A673 (cell line): Measurements from ENCODE around the gene RNH1. TPM values are rescaled to one million over a fixed set of nuclear protein-coding genes. Genes with fewer than 3 reads are reported as not detected.

ENCODE experiments used
- BruUV-seq: library from RNA; stranded (reverse); fragments of 400-500 nt; replicated peaks from 2 replicates; lab custom pipeline; 2021; lab: Mats Ljungman, UMichigan
- CTCF ChIA-PET: fragments of 300-600 bp; sonication (Branson Sonifier 250); formaldehyde crosslinking; loops from one replicate; lab custom pipeline; 2022; ENCODE audit warnings: antibody characterized with exemption; lab: Charles Lee
- POLR2A ChIA-PET: fragments of 300-600 bp; sonication (Branson Sonifier 250); formaldehyde crosslinking; loops from one replicate; lab custom pipeline; 2022; ENCODE audit warnings: antibody characterized with exemption; ENCODE audit not compliant: low non-redundant PET; lab: Charles Lee
- DNase-seq: peaks from one replicate; pipeline ENCODE4 v3.0.0-alpha.2; 2015; ENCODE audit warnings: low spot score
- H3K27ac ChIP-seq: fragments of 200-600 bp; sonication (generic); 2 replicates; pipeline ENCODE4 v1.5.1; 2016; ENCODE audit warnings: mixed run types, low read depth, mild to moderate bottlenecking, mixed read lengths, antibody characterized with exemption, low read length; ENCODE audit not compliant: poor library complexity, severe bottlenecking
- H3K27me3 ChIP-seq: fragments of 200-600 bp; sonication (generic); replicated peaks from 2 replicates; pipeline ENCODE4 v1.6.1; 2017; ENCODE audit warnings: mixed run types, low read depth, mild to moderate bottlenecking, mixed read lengths, antibody characterized with exemption, low read length; ENCODE audit not compliant: insufficient read depth, poor library complexity
- H3K36me3 ChIP-seq: fragments of 200-600 bp; sonication (generic); 2 replicates; pipeline ENCODE4 v1.6.1; 2016; ENCODE audit warnings: mixed run types, mild to moderate bottlenecking, mixed read lengths, antibody characterized with exemption, low read length; ENCODE audit not compliant: insufficient read depth, poor library complexity, severe bottlenecking
- H3K4me1 ChIP-seq: fragments of 200-600 bp; sonication (generic); 2 replicates; pipeline ENCODE4 v1.6.1; 2017; ENCODE audit warnings: mixed run types, mild to moderate bottlenecking, mixed read lengths, antibody characterized with exemption, low read length; ENCODE audit not compliant: insufficient read depth, poor library complexity, severe bottlenecking
- H3K4me3 ChIP-seq: fragments of 200-600 bp; sonication (generic); 2 replicates; pipeline ENCODE4 v1.5.1; 2016; ENCODE audit warnings: low read depth, mixed run types, mild to moderate bottlenecking, mixed read lengths, low read length; ENCODE audit not compliant: poor library complexity, severe bottlenecking
- H3K9me3 ChIP-seq: fragments of 200-600 bp; sonication (generic); 2 replicates; pipeline ENCODE4 v1.6.1; 2016; ENCODE audit warnings: mixed run types, low read depth, mild to moderate bottlenecking, mixed read lengths, antibody characterized with exemption, low read length; ENCODE audit not compliant: poor library complexity, severe bottlenecking
- CTCF ChIP-seq: fragments of 300-800, 200-600 bp; sonication (generic); conservative IDR thresholded peaks from 2 replicates; pipeline ENCODE4 v1.5.1; 2017; ENCODE audit warnings: low read depth, mild to moderate bottlenecking, antibody characterized with exemption, low read length, moderate library complexity, mixed read lengths
- EZH2 ChIP-seq: fragments of 200-600 bp; sonication (generic); IDR thresholded peaks from 2 replicates; pipeline ENCODE4 v1.6.1; 2017; ENCODE audit warnings: borderline replicate concordance, low read depth, mild to moderate bottlenecking, mixed read lengths, antibody characterized with exemption, low read length; ENCODE audit not compliant: poor library complexity, severe bottlenecking
- intact Hi-C: fragments of 100-400 bp; cut with micrococcal nuclease; formaldehyde crosslinking; loops from one replicate; pipeline ENCODE4 v1.10.0; 2022; ENCODE audit not compliant: unreplicated experiment
- total RNA-seq: library from RNA; stranded (reverse); gene quantifications from 2 replicates; pipeline ENCODE4 v1.2.3, GENCODE V29; 2021

Gene RNH1
- total RNA-seq, 1 experiment from 2014 or later: 95.4 TPM

GRCh38 chr11:532986-533585 lies 26.0 kb upstream of the RNH1 start:
- BruUV-seq: no TSS peak
- Histone ChIP-seq H3K4me3 (no peak overlapping the region), H3K27ac (no peak overlapping the region), H3K4me1 (peaks cover 17% of the 10 kb centered on the region), H3K27me3 (no peaks in the 10 kb centered on the region), H3K36me3 (peaks cover 14% of the 10 kb centered on the region), H3K9me3 (no peaks in the 10 kb centered on the region)
- POLR2A ChIA-PET: no interaction called here
- DNase-seq: no peak
- TF ChIP-seq CTCF (no peak), EZH2 (no peak)
- CTCF ChIA-PET: no interaction called here
- intact Hi-C loops: no loop called here

GRCh38 chr11:532527-532985 lies 25.5 kb upstream of the RNH1 start:
- H3K9me3 ChIP-seq: no peaks in the 10 kb centered on the region
- no peak overlapping the region for H3K4me3 ChIP-seq
- DNase-seq: no peak
- intact Hi-C loops: no loop called here
- ChIA-PET POLR2A (no interaction called here), CTCF (no interaction called here)
- no TSS peak for BruUV-seq
- H3K27ac ChIP-seq: no peak overlapping the region
- H3K27me3 ChIP-seq: no peaks in the 10 kb centered on the region
- TF ChIP-seq EZH2 (no peak), CTCF (no peak)
- peaks cover 12% of the 10 kb centered on the region for H3K4me1 ChIP-seq
- H3K36me3 ChIP-seq: peaks cover 14% of the 10 kb centered on the region

- no peak for TF ChIP-seq CTCF
- TF ChIP-seq EZH2: no peak
- POLR2A ChIA-PET: no interaction called here
- DNase-seq: no peak
- Histone ChIP-seq H3K4me1 (peaks cover 7% of the 10 kb centered on the region), H3K4me3 (no peak overlapping the region), H3K9me3 (no peaks in the 10 kb centered on the region), H3K27me3 (no peaks in the 10 kb centered on the region), H3K36me3 (peaks cover 14% of the 10 kb centered on the region), H3K27ac (no peak overlapping the region)
- intact Hi-C loops: no loop called here
- CTCF ChIA-PET: no interaction called here
- BruUV-seq: no TSS peak
Measured at GRCh38 chr11:531919-532526, 25.0 kb upstream of the RNH1 start.
